H1 (cell line): ENCODE results near the gene SZT2. TPM values are rescaled to one million over a fixed set of nuclear protein-coding genes. Genes with fewer than 3 reads are reported as not detected.

Source experiments
- ATF2 ChIP-seq: IDR thresholded peaks from 2 replicates; pipeline ENCODE4 v1.6.1; 2012; ENCODE audit warnings: low read length, inconsistent platforms
- CHD1 ChIP-seq: IDR thresholded peaks from 2 replicates; pipeline ENCODE4 v1.6.1; 2012; ENCODE audit warnings: low read depth, low read length, improper control_type of control experiment
- CHD2 ChIP-seq: IDR thresholded peaks from 2 replicates; pipeline ENCODE4 v1.6.1; 2012; ENCODE audit warnings: low read length, improper control_type of control experiment
- CTCF ChIP-seq, 3 experiments: IDR thresholded peaks; 1 replicate in 2 of 3; 2 replicates in 1 of 3; pipeline versions ENCODE4 v1.5.1 to v1.6.1; 2011; ENCODE audit warnings: low read length in 3 of 3, mild to moderate bottlenecking in 3 of 3, inconsistent platforms in 2 of 3, low read depth in 1 of 3, moderate library complexity in 1 of 3; ENCODE audit not compliant: insufficient read depth in 1 of 3; ENCODE audit errors: control extremely low read depth in 1 of 3
- EGR1 ChIP-seq: IDR thresholded peaks from 2 replicates; pipeline ENCODE4 v1.6.1; 2011; ENCODE audit warnings: low read depth, low read length, borderline replicate concordance
- KDM1A ChIP-seq: fragments of 200-600, 300-600 bp; sonication (generic); IDR thresholded peaks from 2 replicates; pipeline ENCODE4 v1.7.1; 2016; ENCODE audit warnings: mild to moderate bottlenecking, low read length, borderline replicate concordance
- SRF ChIP-seq: IDR thresholded peaks from 2 replicates; pipeline ENCODE4 v1.6.1; 2011; ENCODE audit warnings: mild to moderate bottlenecking, low read depth, low read length, moderate library complexity
- TAF1 ChIP-seq: IDR thresholded peaks from 2 replicates; pipeline ENCODE4 v1.6.1; 2011; ENCODE audit warnings: mild to moderate bottlenecking, low read depth, low read length
- polyA plus RNA-seq, 7 experiments: library from polyadenylated mRNA; depleted of rRNA in 3 of 7; stranded (reverse) in 5 of 7; unstranded in 2 of 7; fragments of >200 nt in 5 of 7; fragments of 200-250 nt in 2 of 7; gene quantifications; 1 replicate in 5 of 7; 2 replicates in 1 of 7; 4 replicates in 1 of 7; pipeline versions ENCODE4 v1.2.1 to v1.2.3, GENCODE V29; 2011 to 2013; ENCODE audit warnings: missing spikeins in 2 of 7, mixed read lengths in 2 of 7
- total RNA-seq: library from RNA; stranded (reverse); fragmentation: NEBNext Ultra II Directional; extraction: Animal tissue kit (Norgen Biotek cat#: 25700); gene quantifications from 2 replicates; pipeline ENCODE4 v1.2.1, GENCODE V29; 2021

SZT2 gene
- total and polyA plus RNA-seq, 2 of the 8 experiments (the other 6 are each of a cell fraction or from before 2014, with no cell fraction given) = 4.7 to 12.9 TPM

GRCh38 chr1:43354471-43354870, 35.2 kb upstream of the SZT2 start (continued):
- TF ChIP-seq CTCF (IDR thresholded peaks at IDR 0.05; ENCODE audit: control extremely low read depth in 1 of 3, insufficient read depth in 1 of 3, low read depth in 1 of 3, low read length in 3 of 3) (no peak), KDM1A (no peak), SRF (no peak), EGR1 (no peak), TAF1 (no peak), CHD2 (no peak), ATF2 (no peak), CHD1 (no peak)
